Measurements from ENCODE around the gene PLXNA4. TPM values are rescaled to one million over a fixed set of nuclear protein-coding genes. Genes with fewer than 3 reads are reported as not detected.

The PLXNA4 gene
- total RNA-seq, 1 experiment from 2014 or later, result not detected

GRCh38 chr7:132429181-132429580 is 147.1 kb downstream of the PLXNA4 start:
- ChIA-PET POLR2A (no interaction called here), CTCF (no interaction called here)
- H3K27ac Mint-ChIP-seq (ENCODE audit: low read depth, unreplicated experiment), result no peak overlapping the region
- H3K4me3 Mint-ChIP-seq (ENCODE audit: unreplicated experiment), result no peak overlapping the region
- H3K9me3 Mint-ChIP-seq (ENCODE audit: unreplicated experiment), result no peaks in the 10 kb centered on the region
- no peak for DNase-seq (ENCODE audit: unreplicated experiment)
- peaks cover 5% of the 10 kb centered on the region for H3K36me3 Mint-ChIP-seq (ENCODE audit: insufficient read depth, unreplicated experiment)
- BruUV-seq (replicated peaks), result no TSS peak
- intact Hi-C loops (cut with micrococcal nuclease), result no loop called here
- peaks cover 5% of the 10 kb centered on the region for H3K27me3 Mint-ChIP-seq (ENCODE audit: insufficient read depth, unreplicated experiment)
- H3K4me1 Mint-ChIP-seq (ENCODE audit: insufficient read depth, unreplicated experiment), result peaks cover 5% of the 10 kb centered on the region
- no peak for TF ChIP-seq CTCF (IDR thresholded peaks at IDR 0.05; ENCODE audit: unreplicated experiment)

GRCh38 chr7:132428247-132428919 is 147.9 kb downstream of the PLXNA4 start:
- Mint-ChIP-seq H3K27me3 (ENCODE audit: insufficient read depth, unreplicated experiment) (no peaks in the 10 kb centered on the region), H3K27ac (ENCODE audit: low read depth, unreplicated experiment) (no peak overlapping the region), H3K4me3 (ENCODE audit: unreplicated experiment) (no peak overlapping the region), H3K9me3 (ENCODE audit: unreplicated experiment) (no peaks in the 10 kb centered on the region), H3K36me3 (ENCODE audit: insufficient read depth, unreplicated experiment) (peaks cover 5% of the 10 kb centered on the region), H3K4me1 (ENCODE audit: insufficient read depth, unreplicated experiment) (peaks cover 5% of the 10 kb centered on the region)
- intact Hi-C loops (cut with micrococcal nuclease), result no loop called here
- ChIA-PET POLR2A (no interaction called here), CTCF (no interaction called here)
- BruUV-seq (replicated peaks), result no TSS peak
- TF ChIP-seq CTCF (IDR thresholded peaks at IDR 0.05; ENCODE audit: unreplicated experiment), result no peak
- no peak for DNase-seq (ENCODE audit: unreplicated experiment)

GRCh38 chr7:132425942-132426341 is 150.3 kb downstream of the PLXNA4 start:
- intact Hi-C loops (cut with micrococcal nuclease), result no loop called here
- no peak overlapping the region for H3K27ac Mint-ChIP-seq (ENCODE audit: low read depth, unreplicated experiment)

More at GRCh38 chr7:132425942-132426341, 150.3 kb downstream of the PLXNA4 start:
- ChIA-PET POLR2A (no interaction called here), CTCF (no interaction called here)
- TF ChIP-seq CTCF (IDR thresholded peaks at IDR 0.05; ENCODE audit: unreplicated experiment), result no peak
- H3K9me3 Mint-ChIP-seq (ENCODE audit: unreplicated experiment), result peaks cover 4% of the 10 kb centered on the region
- peaks cover 5% of the 10 kb centered on the region for H3K27me3 Mint-ChIP-seq (ENCODE audit: insufficient read depth, unreplicated experiment)
- no peak for DNase-seq (ENCODE audit: unreplicated experiment)
- no TSS peak for BruUV-seq (replicated peaks)
- peaks cover 5% of the 10 kb centered on the region for H3K4me1 Mint-ChIP-seq (ENCODE audit: insufficient read depth, unreplicated experiment)
- H3K4me3 Mint-ChIP-seq (ENCODE audit: unreplicated experiment), result no peak overlapping the region
- H3K36me3 Mint-ChIP-seq (ENCODE audit: insufficient read depth, unreplicated experiment), result no peaks in the 10 kb centered on the region
